ENCODE measurements around the gene TF.

GRCh38 chr3:133815386-133815785 lies 69.2 kb downstream of the TF start:
- TF ChIP-seq CTCF (IDR thresholded peaks at IDR 0.05; ENCODE audit: insufficient read depth, low read length, poor library complexity, severe bottlenecking) (no peak), EZH2phosphoT487 (conservative IDR thresholded peaks at IDR 0.05; ENCODE audit: low read length) (no peak)
